ENCODE measurements around the gene PSPC1. TPM values are rescaled to one million over a fixed set of nuclear protein-coding genes. Genes with fewer than 3 reads are reported as not detected.
A peak's percentile ranks its signal among the peaks of the same experiment; 100 is the strongest.

PSPC1 gene
- total RNA-seq, 1 donor from 2014 or later: 77.0 TPM

- Mint-ChIP-seq H3K4me3 (no peak overlapping the region), H3K4me1 (peaks cover 9% of the 10 kb centered on the region), H3K36me3 (peaks cover 44% of the 10 kb centered on the region), H3K9me3 (no peaks in the 10 kb centered on the region), H3K27me3 (ENCODE audit: insufficient read depth, low read depth) (peaks cover 2% of the 10 kb centered on the region), H3K27ac (peak overlapping the region; percentile 81)
- no peaks in the 10 kb centered on the region for H3K9me3 ChIP-seq (ENCODE audit: low read depth)
- peaks cover 79% of the 10 kb centered on the region for H4K20me1 ChIP-seq (ENCODE audit: low read depth)
- peaks cover 13% of the 10 kb centered on the region for H3K36me3 ChIP-seq
- TF ChIP-seq EZH2phosphoT487 (IDR thresholded peaks at IDR 0.05): no peak
- TF ChIP-seq EZH2 (IDR thresholded peaks at IDR 0.05): no peak
- no peak for TF ChIP-seq CTCF (IDR thresholded peaks at IDR 0.05)
- no peak overlapping the region for H3K4me3 ChIP-seq
- H3K79me2 ChIP-seq (ENCODE audit: low read depth): peaks cover 100% of the 10 kb centered on the region
- H3K27ac ChIP-seq: no peak overlapping the region
- DNase-seq (ENCODE audit: low spot score): no peak
- H3K4me2 ChIP-seq: no peak overlapping the region
- H3F3A ChIP-seq (ENCODE audit: low read depth): peaks cover 6% of the 10 kb centered on the region
- H2AFZ ChIP-seq (replicated peaks): no peak overlapping the region
- H3K27me3 ChIP-seq: no peaks in the 10 kb centered on the region
- H3K4me1 ChIP-seq: peaks cover 5% of the 10 kb centered on the region
- no peak overlapping the region for H3K9ac ChIP-seq
These were observed 40.1 kb downstream of the PSPC1 start for GRCh38 chr13:19742643-19743042.

GRCh38 chr13:19737844-19738557, 44.7 kb downstream of the PSPC1 start:
- Mint-ChIP-seq H3K4me3 (no peak overlapping the region), H3K27me3 (ENCODE audit: insufficient read depth, low read depth) (peaks cover 6% of the 10 kb centered on the region)

GRCh38 chr13:19726611-19727010, 56.1 kb downstream of the PSPC1 start:
- Histone ChIP-seq H2AFZ (replicated peaks) (no peak overlapping the region), H3K4me2 (no peak overlapping the region), H3K27ac (no peak overlapping the region), H3K4me1 (no peaks in the 10 kb centered on the region), H3K79me2 (ENCODE audit: low read depth) (peaks cover 98% of the 10 kb centered on the region), H3K9ac (no peak overlapping the region), H3K4me3 (no peak overlapping the region), H3K36me3 (peaks cover 29% of the 10 kb centered on the region), H3F3A (ENCODE audit: low read depth) (peaks cover 1% of the 10 kb centered on the region), H3K9me3 (ENCODE audit: low read depth) (no peaks in the 10 kb centered on the region), H3K27me3 (no peaks in the 10 kb centered on the region), H4K20me1 (ENCODE audit: low read depth) (peaks cover 41% of the 10 kb centered on the region)
- no peaks in the 10 kb centered on the region for H3K27me3 Mint-ChIP-seq (ENCODE audit: insufficient read depth, low read depth)
- H3K4me1 Mint-ChIP-seq: no peaks in the 10 kb centered on the region
- H3K4me3 Mint-ChIP-seq: no peak overlapping the region
- H3K9me3 Mint-ChIP-seq: no peaks in the 10 kb centered on the region
- peaks cover 38% of the 10 kb centered on the region for H3K36me3 Mint-ChIP-seq
- no peak for TF ChIP-seq EZH2phosphoT487 (IDR thresholded peaks at IDR 0.05)
- no peak for TF ChIP-seq EZH2 (IDR thresholded peaks at IDR 0.05)
- TF ChIP-seq CTCF (IDR thresholded peaks at IDR 0.05): no peak
- DNase-seq (ENCODE audit: low spot score): no peak
- no peak overlapping the region for H3K27ac Mint-ChIP-seq

More at GRCh38 chr13:19737844-19738557, 44.7 kb downstream of the PSPC1 start:
- Histone ChIP-seq H3K27me3 (no peaks in the 10 kb centered on the region), H2AFZ (replicated peaks) (no peak overlapping the region), H3K79me2 (ENCODE audit: low read depth) (peaks cover 100% of the 10 kb centered on the region), H3K27ac (no peak overlapping the region), H3K9ac (no peak overlapping the region), H3K4me3 (no peak overlapping the region), H4K20me1 (ENCODE audit: low read depth) (peaks cover 72% of the 10 kb centered on the region), H3K4me1 (peaks cover 5% of the 10 kb centered on the region), H3K36me3 (peaks cover 14% of the 10 kb centered on the region), H3K9me3 (ENCODE audit: low read depth) (no peaks in the 10 kb centered on the region), H3F3A (ENCODE audit: low read depth) (peaks cover 6% of the 10 kb centered on the region), H3K4me2 (no peak overlapping the region)
- TF ChIP-seq EZH2phosphoT487 (IDR thresholded peaks at IDR 0.05) (no peak), EZH2 (IDR thresholded peaks at IDR 0.05) (no peak), CTCF (IDR thresholded peaks at IDR 0.05) (no peak)
- Mint-ChIP-seq H3K27ac (no peak overlapping the region), H3K4me1 (peaks cover 9% of the 10 kb centered on the region), H3K9me3 (no peaks in the 10 kb centered on the region), H3K36me3 (peaks cover 58% of the 10 kb centered on the region)
- no peak for DNase-seq (ENCODE audit: low spot score)
